Left forelimb (tissue), 1 donor: Measurements from ENCODE around the gene TIMM23B.
"Not testable (repeated sequence)": the region's sequence is repeated elsewhere in the genome, so short reads cannot be mapped to it uniquely, and the experiment has no call there.

ENCODE experiments used
- DNase-seq: peaks from one replicate; pipeline ENCODE4 v3.0.0-alpha.2; 2018; ENCODE audit warnings: low spot score

TIMM23B gene, protein sequence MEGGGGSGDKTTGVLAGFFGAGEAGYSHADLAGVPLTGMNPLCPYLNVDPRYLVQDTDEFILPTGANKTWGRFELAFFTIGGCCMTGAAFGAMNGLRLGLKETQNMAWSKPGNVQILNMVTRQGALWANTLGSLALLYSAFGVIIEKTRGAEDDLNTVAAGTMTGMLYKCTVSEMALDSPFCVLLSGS

DNA sequence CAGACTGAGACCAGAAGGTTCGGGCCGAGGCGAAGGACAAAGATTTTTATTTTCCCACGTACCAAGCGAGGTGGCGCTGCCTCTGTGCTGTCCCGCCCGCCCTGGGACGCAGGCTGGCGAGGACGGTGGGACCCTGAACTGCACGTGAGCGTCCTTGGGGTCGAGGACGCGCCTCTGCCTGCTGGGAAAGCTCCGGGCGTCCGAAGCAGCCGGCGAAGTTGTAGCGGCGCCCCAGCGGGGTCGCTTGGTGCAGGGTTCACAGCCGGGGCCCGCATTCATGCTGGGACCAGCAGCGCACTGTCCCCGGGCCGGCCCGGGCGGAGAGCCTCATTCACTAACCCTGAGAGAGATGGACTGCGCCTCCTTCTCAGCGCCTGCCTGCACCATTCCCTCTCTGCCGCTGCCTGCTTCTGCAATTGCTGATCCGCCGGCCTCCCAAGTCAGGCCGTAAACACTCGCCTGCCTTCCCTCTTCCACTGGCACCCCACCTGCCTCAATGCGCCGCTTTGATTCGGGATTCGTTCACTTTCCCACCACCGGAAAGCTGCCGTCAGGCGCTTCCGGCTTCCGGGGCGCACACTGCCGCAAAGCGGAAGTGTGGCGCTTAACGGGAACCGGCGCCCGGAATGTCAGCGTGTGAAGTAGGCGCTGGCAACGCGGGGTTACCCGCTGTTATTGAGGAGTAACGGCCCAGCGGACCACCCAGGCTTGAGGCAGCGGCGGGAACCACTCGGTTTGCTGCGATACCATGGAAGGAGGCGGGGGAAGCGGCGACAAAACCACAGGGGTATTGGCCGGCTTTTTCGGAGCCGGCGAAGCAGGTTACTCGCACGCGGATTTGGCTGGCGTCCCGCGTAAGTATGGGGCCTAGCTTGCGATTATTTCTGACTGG lies at the start of gene TIMM23B, which contains the start of gene PARG:
Gene TIMM23B (plus strand): TSS at position 607 of the 892 bp plus-strand sequence. CDS start 142 bp downstream, at position 749.
Gene PARG (minus strand): TSS at position 581 of the 892 bp plus-strand sequence. CDS start 302 bp downstream, at position 279.
- peak; percentile 86 for DNase-seq

- DNase-seq = not testable (repeated sequence)
Measured at GRCh38 chr10:49899999-49900398, 41.9 kb upstream of the TIMM23B start.

- DNase-seq = not testable (repeated sequence)
Measured at GRCh38 chr10:49900406-49900805, 41.4 kb upstream of the TIMM23B start.

- DNase-seq = not testable (repeated sequence)
Measured at GRCh38 chr10:49903829-49904228, 38.0 kb upstream of the TIMM23B start.

DNA sequence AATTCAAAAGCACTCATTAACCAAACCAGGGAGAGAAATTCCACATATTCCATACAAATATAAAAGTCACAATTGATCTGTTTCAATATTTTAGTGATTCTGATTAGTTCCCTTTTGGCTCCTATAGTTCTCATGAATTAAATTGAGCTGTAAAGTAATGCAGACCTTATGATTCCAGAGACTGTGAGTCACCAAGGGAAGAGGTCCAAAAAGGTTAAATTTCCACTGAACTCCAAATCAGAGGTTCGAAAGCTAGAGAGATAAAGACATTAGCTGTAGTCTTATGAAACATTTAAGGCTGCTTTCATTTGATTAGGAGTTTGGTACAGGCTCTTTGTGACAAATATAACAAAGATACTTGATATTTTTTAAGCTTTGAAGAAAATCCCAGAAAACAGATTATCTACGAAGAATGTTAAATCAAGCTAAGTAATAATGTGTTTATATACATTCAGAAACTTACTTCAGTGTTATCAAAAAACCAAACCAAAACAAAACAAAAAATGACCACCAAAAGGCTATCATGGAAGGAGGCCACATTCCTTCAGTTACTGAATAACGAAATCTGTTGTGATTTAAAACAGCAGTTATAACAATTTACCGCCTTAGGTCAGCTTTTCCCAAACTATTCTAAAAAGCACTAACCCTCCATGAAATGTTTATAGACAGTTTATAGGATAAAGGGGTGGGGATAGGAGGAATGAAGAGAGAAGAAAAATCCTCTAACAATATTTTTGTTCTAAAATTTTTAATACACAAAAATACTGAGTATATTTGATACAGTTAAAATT lies 33.4 kb upstream of the TIMM23B start:
- DNase-seq = not testable (repeated sequence)

DNA sequence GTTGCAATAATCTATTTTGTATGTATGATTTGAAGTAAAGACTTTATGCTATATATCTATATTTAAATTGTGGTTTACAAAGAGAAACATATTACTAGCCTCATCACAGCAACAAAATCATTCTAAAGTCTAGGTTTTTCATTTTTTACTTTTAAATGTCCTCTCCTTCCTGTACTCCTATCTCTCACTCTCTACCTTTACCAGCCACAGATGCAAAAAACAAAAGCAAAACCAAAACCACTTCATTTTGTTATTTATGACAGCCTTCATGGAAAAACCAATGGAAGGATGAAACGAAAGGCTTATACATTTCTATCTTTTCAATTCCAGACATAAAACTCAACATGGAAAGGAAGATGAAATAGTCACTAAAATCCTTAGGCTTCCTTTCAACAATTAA lies 31.6 kb upstream of the TIMM23B start:
- DNase-seq = not testable (repeated sequence)

GRCh38 chr10:49916451-49916850 lies 25.4 kb upstream of the TIMM23B start:
- DNase-seq = not testable (repeated sequence)

DNA sequence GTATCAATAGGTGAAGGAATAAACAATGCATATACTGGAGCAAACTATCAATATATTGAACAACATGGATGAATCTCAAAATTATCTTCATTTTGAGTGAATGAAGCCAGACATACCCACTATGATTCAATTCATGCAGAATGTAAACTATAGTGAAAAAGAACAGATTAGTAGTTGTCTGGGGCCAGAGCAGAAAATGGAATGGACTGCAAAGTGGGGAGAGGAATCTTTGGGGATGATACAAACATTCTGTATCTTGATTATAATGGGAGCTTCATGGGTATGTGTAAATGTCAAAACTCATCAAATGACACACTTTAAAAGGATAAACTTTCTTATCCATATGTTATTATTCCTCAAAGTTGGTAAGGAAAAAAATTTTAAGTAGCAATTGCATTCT lies 23.9 kb upstream of the TIMM23B start:
- DNase-seq = not testable (repeated sequence)

DNA sequence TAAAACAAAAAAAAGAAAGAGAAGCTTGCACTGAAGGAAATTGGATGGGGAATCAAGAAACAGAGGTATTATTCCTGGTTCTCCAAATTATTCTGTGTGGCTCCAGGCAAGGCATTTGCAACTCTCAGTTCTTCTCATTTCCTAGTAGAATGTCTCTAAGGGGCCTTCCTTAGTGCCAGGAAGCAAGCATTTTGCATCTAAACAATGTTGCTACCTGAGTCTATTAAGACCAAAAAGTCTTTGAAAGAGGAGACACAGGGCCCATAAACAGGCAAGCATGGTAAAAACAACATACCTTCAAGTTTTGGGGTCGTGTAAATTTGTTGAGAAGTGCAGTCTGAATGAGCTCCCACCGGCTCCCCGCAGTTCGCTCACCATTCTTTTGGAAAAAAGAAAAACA lies 19.8 kb upstream of the TIMM23B start:
- DNase-seq = not testable (repeated sequence)

GRCh38 chr10:49923572-49923971 lies 18.3 kb upstream of the TIMM23B start:
- DNase-seq = not testable (repeated sequence)

GRCh38 chr10:49931276-49931675 lies 10.6 kb upstream of the TIMM23B start:
- not testable (repeated sequence) for DNase-seq

- DNase-seq = not testable (repeated sequence)
Measured at GRCh38 chr10:49931959-49932728, 9.7 kb upstream of the TIMM23B start.

DNA sequence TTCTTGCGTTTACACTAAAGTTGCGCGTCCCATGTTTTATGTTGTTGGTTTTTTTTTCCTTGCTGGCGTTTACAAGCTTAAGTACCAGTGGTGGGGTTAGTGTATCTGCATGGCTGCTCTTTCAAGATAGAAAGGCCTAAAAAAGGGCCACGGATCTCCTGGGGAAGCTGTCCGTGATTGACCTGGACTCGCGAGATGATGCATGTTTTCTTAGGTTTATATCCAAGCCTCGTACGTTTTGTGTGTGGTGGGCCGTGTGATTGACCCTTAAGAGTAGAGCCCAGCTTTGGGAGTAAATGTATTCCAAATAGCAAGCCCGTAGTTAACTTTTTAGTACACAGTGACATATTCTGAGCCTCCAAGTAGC lies 469 bp downstream of the TIMM23B start:
- not testable (repeated sequence) for DNase-seq

DNA sequence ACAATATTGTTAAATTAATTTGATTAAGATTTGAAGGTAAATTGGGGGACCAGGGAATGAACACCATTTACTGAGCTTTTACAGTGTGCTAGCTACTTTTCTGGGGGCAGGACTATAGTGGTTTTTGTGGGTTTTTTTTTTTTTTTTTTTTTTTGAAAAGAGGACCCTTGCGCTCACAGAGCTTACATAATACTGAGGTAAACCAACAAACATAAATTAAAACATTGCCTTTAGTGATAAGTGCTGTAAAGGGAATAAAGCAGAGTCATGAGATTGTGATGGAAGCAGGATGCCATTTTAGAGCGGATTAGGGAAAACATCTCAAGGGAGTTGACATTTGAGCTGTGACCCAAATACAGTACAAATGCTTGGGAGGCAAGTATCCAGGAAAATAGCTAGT lies 1.8 kb downstream of the TIMM23B start:
- DNase-seq = not testable (repeated sequence)

GRCh38 chr10:49948142-49948541 lies 6.3 kb downstream of the TIMM23B start:
- DNase-seq = not testable (repeated sequence)

DNA sequence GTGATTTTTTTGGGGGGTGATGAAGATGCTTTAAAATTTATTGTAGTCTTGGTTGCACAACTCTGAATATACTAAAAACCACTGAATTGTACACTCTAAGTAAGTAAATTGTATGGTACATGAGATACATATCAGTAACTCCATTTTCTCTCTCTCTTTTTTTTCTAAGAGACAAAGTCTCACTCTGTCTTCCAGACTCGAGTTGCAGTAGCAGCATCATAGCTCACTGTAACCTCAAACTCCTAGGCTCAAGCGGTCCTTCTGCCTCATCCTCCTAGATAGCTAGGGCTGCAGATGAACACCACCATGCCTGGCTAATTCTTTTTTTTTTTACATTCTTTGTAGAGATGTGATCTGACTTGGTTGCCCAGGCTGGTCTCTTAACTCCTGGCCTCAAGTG lies 6.9 kb downstream of the TIMM23B start:
- not testable (repeated sequence) for DNase-seq

GRCh38 chr10:49952006-49952405 lies 10.2 kb downstream of the TIMM23B start:
- DNase-seq = not testable (repeated sequence)

- DNase-seq = not testable (repeated sequence)
Measured at GRCh38 chr10:49953122-49953521, 11.3 kb downstream of the TIMM23B start.

DNA sequence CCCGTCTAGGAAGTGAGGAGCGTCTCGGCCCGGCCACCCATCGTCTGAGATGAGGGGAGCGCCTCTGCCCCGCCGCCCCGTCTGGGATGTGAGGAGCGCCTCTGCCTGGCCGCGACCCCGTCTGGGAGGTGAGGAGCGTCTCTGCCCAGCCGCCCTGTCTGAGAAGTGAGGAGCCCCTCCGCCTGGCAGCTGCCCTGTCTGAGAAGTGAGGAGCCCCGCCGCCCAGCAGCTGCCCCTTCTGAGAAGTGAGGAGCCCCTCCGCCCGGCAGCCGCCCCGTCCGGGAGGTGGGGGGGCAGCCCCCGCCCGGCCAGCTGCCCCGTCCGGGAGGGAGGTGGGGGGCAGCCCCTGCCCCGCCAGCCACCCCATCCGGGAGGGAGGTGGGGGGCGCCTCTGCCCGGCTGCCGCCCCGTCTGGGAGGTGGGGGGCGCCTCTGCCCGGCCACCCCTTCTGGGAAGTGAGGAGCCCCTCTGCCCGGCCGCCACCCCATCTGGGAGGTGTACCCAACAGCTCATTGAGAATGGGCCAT lies 28.5 kb downstream of the TIMM23B start:
- DNase-seq = not testable (repeated sequence)

- not testable (repeated sequence) for DNase-seq
Measured at GRCh38 chr10:49971466-49971865, 29.6 kb downstream of the TIMM23B start.

DNA sequence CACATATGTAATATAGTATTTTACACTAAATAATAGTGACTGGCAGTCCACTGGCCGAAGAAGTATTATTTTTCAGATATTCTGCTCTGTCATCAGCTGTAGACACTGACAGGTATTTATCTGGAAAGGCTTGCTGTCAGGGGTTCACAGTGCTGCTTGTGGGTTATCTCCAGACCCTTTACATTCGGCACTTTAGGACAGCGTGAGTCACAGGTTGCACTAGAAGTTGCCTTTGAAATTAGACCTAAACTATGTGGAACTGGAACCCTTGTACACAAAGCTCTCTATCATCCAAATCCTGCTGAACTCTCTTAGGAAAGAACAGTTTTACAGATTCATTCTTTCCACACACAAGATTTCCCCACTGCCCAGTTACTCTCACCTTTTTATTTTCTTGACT lies 30.2 kb downstream of the TIMM23B start:
- DNase-seq = not testable (repeated sequence)
